GM18517 (cell line): ENCODE results near the gene LTBP2.

Experiments used
- ATAC-seq: cut with Tn5 transposase; IDR thresholded peaks from one replicate; pipeline ENCODE4 v1.9.1; 2021; ENCODE audit warnings: mild to moderate bottlenecking, moderate library complexity; ENCODE audit not compliant: unreplicated experiment

Gene LTBP2

DNA sequence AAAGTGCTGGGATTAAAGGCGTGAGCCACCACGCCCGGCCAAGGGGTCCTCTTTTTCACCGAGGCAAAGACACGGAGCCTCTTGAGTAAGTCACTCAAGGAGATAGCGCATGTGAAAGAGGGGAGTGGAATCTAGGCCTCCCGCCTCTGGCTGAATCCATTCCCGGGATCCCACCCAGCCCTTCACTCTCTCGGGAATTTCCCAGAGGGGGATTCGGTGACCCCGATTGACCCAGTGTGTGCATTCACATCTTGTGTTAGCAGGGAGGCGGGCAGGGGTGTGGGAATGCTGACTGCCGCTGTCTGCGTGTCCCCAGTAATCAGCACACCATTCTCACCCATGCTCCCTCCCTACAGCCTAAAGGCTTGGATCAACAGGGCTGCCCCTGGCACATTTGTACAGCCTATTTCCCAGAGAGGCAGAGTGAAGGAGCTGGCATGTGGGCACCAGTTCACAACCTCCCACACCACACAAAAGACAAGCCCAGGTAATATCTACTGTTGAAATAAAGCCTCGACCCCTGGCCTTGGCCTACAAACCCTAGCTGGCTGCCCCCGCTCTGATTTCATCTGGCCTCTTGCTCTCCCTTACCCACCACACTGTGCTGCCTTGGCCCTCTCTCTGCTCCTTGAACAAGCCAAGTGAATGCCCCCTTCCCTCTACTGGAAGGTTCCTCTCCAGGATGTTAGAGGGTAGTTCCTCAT is 1.3 kb upstream of the LTBP2 start:
- ATAC-seq = no peak

DNA sequence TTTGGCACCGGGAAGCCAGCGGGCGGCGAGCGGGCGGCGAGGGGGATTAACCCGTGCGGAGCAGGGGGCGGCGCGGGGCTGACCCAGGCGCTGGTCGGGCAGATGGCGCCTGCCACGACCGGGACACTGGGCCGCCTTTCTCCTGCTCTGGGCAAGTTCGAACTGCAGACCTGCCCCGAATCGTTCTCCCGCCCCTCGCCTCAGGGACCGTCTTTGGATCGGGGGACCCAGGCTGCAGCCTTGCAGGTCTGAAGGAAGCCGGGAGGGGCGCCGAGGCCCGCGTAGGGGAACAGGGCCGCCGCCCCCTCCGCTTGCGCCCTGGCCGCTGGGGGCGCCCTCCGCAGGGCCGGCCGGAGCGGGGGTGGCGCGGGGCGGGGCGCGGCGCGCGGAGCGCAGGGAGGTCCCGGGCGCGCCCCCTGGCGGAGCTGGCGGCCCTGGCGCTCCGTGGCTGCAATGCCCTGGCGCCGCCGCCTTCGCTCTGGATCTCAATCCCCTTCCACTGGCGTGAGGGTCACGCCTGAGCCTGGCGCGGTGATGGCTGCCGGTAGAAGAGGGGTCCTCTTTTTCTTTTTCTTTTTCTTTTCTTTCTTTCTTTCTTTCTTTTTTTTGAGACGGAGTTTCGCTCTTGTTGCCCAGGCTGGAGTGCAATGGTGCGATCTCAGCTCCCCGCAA is 449 bp upstream of the LTBP2 start:
- no peak for ATAC-seq

DNA sequence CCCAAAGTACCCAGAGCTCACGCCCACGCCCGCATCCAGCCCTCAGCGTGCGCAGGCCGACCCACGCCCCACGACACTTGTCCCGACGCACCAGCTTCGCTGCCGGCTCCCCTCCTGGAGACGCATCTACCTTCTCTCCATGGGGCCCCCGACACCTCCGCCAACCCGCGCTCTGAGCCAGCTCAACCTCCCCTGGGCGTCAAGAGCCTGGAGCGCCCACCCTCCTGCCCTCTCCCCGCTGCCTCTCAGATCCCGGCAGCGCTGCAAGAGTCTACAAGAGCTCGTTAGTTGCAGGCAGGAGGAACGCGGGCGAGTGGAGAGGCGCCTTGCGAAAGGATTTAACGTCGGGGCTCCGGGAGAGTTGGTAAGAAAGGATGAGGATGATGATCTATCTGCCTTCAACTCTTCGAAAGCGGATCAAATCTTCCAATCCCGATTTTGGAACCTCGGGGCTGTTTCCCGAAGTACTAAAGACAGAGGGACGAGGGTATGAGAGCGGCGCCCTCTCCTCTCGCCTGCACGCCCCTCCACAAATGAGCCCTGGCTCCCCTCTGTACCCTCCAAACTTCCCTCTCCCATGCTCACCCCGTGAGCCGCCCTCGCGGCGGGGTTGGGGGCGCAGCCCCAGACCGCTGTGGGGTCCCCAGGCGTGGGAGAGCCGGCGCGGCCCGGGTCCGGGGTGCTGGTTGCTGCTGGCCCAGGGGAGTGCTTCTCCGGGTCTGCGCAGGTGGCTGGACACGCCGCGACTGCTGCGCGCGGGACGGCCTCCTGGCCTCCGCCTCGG is 979 bp downstream of the LTBP2 start:
- no peak for ATAC-seq

DNA sequence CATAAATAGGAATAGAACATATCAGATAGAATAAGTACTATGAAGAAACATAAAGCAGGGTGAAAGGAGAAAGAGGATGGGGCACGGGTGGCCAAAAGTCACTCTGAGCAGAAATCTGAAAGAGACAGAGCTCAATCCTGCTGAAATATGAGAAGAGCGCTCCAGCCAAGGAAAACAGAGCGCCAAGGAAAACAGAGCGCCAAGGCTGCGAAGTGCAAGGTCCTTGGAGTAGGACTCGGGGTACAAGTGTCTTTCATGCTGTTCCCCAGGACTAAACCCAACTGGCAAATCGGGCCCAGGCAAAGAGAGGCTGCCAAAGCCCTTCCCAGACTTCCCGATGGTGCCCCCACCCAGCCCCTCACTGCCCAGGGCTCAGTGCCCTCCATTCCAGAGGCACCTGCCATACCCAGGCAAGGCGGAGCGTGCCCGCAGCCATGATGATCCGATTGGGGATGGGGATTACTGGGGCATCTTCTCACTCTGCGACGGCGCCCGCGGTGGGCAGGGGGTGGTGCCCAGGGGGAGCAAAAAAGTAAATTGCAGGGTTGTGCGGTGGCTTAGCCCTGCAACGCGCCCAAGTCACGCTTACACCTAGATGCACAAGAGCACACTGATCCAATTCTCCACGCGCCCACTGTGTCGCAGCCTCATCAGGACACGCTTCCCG is 1.7 kb downstream of the LTBP2 start:
- ATAC-seq = no peak

DNA sequence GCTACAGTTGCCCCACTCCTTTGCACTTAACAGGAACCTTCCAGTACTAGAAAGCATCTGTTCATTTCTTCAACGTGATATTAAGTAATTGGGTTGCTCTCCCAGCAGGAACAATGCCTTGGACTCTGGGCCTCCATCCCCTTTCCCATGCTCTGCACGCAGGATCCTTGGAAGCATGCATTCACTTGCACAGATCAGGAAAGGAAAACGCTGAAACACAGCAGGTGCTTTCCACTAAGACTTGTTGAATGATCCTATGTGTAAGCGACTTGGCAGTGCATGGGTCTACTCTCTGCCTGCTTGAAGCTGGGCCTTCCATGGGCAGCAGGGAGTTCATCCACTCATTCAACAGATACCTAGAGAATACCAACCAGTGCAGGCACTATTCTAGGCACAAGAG is 2.3 kb downstream of the LTBP2 start:
- no peak for ATAC-seq

DNA sequence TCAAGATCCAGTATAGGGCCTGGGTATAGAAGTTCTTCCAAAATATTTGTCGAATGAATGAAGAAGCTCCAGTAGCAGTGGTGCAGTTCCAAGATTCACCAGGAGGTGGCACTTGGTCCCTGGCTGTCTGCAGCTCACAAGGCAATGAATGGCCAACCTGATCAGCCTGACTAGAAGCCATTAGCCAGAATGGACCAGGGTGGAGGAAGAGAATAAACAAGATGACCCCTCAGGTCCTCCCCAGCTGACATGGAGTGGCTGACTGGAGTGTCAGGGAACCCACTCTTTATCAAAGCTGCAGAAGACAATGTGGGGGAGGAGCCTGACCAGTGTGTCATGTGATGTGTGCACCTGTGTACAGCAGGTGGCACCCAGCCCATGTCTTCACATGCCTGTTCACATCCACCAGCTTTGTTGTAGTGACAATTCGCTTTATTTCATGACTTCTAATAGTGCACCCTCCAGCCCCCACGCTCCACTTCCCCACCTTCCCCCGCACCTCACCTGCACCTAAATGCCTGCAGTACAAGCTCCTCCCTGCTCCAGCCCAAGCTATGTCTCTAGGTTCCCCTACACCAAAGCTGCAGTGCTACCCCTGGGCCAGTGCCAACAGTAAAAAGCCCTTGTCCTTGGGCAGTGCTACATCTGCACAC is 3.0 kb downstream of the LTBP2 start:
- ATAC-seq = no peak

DNA sequence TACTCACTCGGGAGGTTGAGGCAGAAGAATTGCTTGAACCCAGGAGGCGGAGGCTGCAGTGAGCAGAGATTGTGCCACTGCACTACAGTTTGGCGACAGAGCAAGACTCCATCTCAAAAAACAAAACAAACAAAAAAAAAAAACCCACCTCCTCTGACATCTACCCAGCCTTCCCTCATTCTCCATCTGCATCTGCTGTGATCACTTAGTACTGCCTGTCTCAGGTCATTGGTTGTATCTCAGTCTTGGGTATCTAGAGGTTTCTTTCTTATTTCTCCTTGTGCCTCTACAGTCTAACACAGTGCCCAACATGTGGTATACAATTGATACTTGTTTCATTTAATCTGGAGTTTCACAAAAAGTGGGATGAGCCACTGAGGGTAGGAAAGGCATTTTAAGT is 5.3 kb downstream of the LTBP2 start:
- ATAC-seq = no peak

DNA sequence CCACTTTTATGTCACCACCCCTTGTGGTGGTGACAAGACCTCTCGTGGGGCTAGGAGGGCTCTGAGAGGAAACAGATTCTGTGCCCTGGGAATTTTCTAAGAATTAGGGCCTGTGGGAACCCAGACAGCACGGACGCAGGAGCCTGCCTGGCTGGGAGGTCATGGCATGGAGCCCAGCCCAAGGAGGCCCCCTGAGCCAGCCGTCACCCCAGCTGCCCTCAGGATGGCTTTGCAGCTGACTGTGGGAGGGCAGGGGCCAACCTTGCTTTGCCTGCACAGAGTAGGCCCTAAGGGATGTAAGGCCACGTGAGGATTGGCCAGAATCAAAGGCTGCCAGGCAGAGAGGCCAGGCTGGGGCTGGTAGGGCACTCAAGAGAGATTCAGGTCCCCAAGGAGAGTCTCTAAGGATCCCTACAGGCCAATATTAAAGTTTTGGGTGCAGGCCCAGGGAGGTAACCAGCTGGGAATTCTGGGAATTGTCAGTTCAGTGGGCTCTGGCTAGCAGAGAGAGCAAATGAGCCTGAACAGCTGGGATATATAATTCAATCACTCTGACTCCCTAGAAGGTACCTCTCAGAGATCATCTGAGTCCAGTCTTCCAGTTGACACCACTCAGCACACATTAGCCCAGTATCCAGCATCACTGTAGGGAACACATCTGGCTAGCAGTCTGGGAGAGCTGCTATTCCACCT is 6.4 kb downstream of the LTBP2 start:
- no peak for ATAC-seq

DNA sequence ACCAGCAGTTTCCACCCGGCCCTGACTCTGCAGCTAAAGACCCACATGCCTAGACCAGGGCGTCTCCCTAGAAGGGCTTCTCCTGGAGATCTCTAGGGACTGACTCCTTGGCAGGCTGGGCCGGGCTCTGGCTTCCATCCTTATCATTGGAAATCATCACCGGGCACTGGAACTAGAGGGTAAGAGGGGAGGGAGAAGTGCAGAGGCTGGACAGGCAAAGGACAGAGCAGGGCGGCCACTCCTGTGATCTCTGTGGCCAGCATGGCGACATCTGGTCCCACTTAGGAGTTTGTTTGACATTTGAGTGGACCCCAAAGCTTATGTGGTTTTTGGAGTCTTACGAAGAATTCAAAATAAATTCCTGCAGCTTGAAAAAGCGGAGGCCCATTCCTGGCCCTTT is 7.1 kb downstream of the LTBP2 start:
- ATAC-seq = no peak

DNA sequence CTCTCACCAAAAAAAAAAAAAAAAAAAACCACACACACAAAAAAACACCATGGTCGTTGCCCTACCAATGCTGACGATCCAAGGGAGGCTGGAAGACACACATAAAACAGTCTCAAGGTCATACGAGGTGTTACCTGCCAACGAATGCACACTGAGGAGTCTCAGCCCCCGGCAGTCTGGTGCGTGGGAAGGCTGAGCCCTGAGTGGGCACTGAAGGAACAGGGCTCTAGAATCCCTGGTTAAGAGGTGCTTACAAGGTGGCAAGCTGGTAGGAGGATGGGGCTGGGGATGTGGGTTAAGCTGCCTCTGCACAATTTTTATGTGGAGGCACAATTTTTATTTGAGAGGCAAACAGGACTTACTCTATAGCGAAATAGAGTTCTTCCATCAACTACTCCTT is 7.9 kb downstream of the LTBP2 start:
- ATAC-seq = no peak

DNA sequence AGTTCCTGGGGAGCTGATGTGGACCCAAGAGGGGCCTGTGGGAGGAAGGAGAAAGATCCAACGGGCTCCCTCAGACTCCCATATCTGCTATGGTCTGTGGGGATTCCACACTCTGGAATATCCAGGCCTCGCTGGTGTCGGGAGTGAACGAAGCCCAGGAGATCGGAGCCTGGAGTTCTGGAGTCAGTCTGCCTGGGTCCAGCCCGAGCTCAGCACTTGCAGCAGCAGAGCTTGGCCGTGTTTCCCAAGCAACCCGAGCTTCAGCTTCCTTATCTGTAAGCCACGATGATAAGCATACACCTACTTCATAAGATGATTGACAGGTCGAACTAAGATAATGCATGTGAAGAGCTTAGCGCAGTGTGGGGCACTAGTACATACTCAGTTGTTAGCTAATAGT is 10.1 kb downstream of the LTBP2 start:
- no peak for ATAC-seq

DNA sequence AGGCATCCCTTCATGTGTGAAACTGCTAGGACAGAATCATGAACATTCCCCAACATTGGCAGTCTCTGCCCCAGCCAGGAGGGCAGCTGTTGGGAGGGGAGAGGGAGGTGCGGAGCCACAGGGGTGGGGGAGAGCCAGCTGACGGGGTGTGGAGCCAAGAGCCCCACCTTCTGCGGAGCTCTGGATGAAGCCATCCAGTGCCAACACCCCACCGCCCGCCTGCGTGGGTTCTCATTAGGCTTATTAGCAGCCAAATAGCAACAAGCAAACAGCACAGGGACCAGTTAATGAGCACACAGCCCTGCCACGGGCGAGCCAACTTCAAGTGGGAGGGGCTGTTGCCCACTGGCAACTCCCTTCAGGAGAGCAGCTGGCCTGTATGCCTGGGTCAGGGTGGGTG is 12.1 kb downstream of the LTBP2 start:
- no peak for ATAC-seq

DNA sequence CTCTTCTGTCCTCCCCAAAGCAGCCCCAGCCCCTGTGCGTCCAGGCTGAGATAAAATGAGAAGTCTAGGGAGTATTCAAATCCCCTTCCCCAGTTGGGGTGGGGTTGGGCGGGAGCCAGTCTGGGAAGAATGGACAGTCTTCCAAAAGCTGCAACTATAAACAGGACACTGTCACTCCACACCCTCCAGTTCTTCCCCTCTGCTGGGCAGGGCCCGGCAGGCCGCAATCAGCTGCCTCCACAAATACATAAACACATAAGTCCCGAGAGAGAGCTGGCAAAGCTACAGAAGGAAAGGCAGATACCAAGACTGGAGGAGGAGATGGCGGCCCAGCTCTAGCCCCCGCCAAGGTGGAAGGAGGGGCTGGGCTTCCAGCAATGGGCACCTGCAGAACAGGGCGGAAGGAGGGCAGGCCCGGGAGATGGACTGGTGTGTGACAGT is 12.7 kb downstream of the LTBP2 start:
- no peak for ATAC-seq

DNA sequence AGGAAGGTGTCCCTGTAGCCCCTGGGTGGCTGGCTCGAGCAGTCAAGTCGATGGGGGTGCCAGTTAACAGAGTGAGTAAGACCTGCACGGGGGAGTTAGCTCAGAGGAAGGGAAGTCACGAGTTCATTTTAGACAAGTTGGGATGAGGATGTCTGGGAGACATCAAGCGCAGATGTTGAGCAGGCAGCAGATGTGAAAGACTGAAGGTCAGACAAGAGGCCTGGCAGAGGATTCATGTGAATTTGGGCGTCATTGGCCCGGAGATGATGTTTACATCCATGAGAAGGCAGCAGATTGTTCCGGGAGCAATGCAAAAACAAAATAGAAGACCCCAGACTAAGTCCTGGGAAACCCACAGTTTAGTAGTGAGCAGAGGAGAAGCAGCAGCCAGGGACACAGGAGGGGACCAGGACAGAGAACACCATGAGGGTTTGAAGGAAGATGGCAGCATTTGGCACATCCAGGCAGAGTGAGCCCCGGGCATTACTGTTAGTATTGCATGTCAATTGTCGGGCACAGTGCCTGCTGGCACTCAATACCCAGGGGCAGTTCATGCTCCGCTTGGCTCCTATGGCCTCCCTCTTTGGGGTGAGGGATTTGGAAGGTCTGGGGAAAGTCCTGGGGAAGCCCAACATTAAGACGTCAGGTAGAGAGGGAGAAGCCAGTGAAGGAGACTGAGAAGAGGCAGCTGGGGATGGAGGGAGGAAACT is 15.1 kb downstream of the LTBP2 start:
- ATAC-seq = no peak

DNA sequence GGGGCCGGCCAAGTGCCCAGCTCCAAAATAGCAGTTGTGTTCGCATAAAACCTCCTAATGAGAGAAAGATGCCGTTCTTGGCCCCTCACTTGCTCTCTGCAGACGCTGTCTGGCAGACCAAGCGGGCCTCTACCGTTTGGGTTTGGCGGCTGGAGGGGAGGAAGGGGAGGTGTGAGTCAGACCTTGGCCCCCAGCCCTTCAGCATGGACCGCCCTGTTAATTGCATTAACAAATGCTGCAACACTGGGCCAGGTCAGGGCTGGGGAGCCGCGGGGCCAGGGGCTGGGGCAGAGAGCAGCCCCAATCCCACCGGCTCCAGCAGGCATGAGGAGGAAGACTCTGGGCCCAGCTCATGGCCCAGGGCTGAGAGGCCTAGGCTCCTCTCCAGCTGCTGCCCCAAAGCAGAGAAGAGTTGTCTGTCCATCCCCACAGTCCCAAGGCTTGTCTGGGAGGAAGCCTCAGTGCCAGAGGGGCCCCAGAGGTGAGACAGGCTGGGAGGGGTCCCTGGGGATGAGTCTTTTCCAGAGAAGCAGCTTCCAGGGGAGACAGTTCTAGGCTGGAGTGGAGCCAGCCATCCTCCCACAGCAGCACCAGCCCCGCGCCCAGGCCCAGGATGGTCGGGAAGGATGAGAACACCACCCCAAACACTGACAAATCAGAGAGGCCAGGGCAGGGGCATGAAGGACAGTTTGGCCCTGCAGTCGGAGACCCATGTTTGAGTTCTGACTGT is 16.9 kb downstream of the LTBP2 start:
- no peak for ATAC-seq

DNA sequence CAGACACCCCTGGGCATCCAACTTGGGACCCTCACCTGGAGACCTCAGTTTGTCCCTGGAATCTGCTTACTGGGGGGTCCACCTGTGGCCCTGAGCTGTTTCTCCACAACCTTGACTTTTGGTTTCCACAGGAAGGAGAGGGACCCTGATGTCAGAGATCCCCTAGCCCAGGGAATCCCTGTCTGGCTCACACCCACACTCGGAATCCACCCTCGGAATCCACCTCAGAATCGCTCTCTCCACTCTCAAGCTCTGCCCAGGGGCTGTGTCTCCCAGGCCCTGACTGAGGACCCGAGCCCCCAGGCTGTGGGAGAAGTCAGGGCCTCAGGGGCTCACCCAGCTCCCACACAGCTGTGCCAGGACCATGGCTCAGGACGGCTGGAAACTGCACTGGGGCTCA is 17.4 kb downstream of the LTBP2 start:
- no peak for ATAC-seq

DNA sequence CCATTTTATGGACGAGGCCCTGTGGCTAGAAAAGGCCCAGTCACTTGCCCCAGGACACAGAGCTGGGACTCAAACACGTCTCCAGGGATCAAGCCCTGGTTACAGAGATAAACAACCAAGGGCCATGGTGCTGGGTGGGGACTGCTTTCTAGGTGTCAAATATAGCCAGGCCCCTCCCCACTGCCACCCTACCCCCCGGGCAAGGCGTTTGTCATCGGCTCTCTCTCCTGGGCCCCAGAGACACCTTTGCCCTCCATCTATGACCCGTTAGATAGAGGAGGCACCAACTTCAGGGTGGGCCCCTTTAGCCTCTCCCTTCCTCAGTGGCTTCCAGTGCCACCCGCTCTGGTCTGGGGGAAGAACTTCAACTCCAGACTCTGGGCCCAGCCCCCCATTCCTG is 18.0 kb downstream of the LTBP2 start:
- ATAC-seq = no peak

DNA sequence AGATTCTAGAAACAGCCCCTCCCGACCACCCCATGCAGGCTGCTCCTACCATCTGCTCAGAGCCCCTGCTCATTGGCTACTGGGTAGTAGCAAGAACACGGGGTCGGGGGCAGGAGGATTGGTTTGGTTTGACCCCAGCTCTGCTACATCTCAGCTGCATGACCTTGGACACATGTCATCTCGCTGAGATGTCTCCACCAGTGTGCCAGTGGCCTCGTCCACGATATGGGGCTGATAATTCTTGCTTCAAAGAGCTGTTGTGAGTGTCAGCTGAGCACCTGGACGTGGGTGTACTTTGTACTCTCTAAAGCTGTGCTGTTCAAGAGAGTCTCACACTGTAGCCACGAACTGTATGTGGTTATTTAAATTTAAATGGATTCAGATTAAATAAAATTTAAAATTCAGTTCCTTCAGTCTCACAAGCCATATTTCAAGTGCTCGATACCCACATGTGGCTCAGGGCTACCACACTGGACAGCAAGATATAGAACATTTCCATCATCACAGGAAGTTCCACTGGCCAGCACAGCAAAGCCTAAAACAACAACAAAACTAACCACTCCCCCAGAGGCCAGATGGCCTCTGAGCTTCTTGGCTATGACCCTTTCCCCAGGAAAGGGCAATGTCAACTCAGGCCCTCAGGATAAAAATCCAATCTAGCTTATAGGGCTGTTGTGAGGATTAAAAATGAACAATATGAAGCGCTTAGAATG is 18.6 kb downstream of the LTBP2 start:
- ATAC-seq = no peak
